Tibial nerve (tissue), 4 donors: Measurements from ENCODE around the gene STK33. TPM values are rescaled to one million over a fixed set of nuclear protein-coding genes. Genes with fewer than 3 reads are reported as not detected.

Source experiments
- DNase-seq, 2 donors: peaks; one replicate each; pipeline ENCODE4 v3.0.0-alpha.2; 2019; ENCODE audit warnings: low spot score in 2 of 2
- H3K27ac ChIP-seq, 4 donors: fragments of 200-600 bp; sonication (generic) in 3 of 4; one replicate each; pipeline ENCODE4 v1.5.1; 2017 to 2019; ENCODE audit warnings: mild to moderate bottlenecking in 1 of 4
- H3K27me3 ChIP-seq, 2 donors: fragments of 200-600 bp; sonication (generic) in 1 of 2; one replicate each; pipeline versions ENCODE4 v1.5.1 to v1.6.0; 2017 to 2019
- H3K36me3 ChIP-seq, 3 donors: fragments of 200-600 bp; sonication (generic); one replicate each; pipeline ENCODE4 v1.5.1; 2018 to 2019
- H3K4me1 ChIP-seq, 4 donors: fragments of 200-600 bp; sonication (generic) in 3 of 4; one replicate each; pipeline ENCODE4 v1.5.1; 2017 to 2019
- H3K4me3 ChIP-seq, 4 donors: fragments of 200-600 bp; sonication (generic) in 3 of 4; one replicate each; pipeline ENCODE4 v1.5.1; 2017 to 2019; ENCODE audit warnings: mild to moderate bottlenecking in 1 of 4, moderate library complexity in 1 of 4
- H3K9me3 ChIP-seq, 4 donors: fragments of 200-600 bp; sonication (generic) in 3 of 4; one replicate each; pipeline ENCODE4 v1.5.1; 2017 to 2019
- EP300 ChIP-seq, 2 donors: sonication (generic); formaldehyde crosslinking; IDR thresholded peaks; one replicate each; pipeline ENCODE4 v1.6.1; 2017; ENCODE audit warnings: antibody characterized with exemption in 2 of 2, mild to moderate bottlenecking in 1 of 2
- POLR2A ChIP-seq, 2 donors: fragments of 450-650 bp; IDR thresholded peaks; one replicate each; pipeline ENCODE4 v1.6.1; 2017; ENCODE audit warnings: antibody characterized with exemption in 2 of 2, mild to moderate bottlenecking in 2 of 2, moderate library complexity in 2 of 2
- WGBS, 2 donors: methylation state at CpG; one replicate each; pipeline ENCODE4 v1.1.5; 2018; 5-methylcytosine and 5-hydroxymethylcytosine counted together
- total RNA-seq, 4 donors: library from RNA; depleted of rRNA; stranded (reverse); fragments of >200 nt; gene quantifications; one replicate each; pipeline ENCODE4 v1.1.0, GENCODE V29; 2016
- TF ChIP-seq, protein P1 (sequence below), 5 experiments: fragments of 200-600 bp in 3 of 5; fragments of 450-650 bp in 2 of 5; sonication (generic) in 3 of 5; IDR thresholded peaks; one replicate each; pipeline ENCODE4 v1.5.1; 2016 to 2019; ENCODE audit warnings: antibody characterized with exemption in 5 of 5, mild to moderate bottlenecking in 3 of 5, moderate library complexity in 2 of 5

The STK33 gene
- total RNA-seq, 4 donors from 2014 or later = 3.6 to 6.8 (median 5.0) TPM

DNA sequence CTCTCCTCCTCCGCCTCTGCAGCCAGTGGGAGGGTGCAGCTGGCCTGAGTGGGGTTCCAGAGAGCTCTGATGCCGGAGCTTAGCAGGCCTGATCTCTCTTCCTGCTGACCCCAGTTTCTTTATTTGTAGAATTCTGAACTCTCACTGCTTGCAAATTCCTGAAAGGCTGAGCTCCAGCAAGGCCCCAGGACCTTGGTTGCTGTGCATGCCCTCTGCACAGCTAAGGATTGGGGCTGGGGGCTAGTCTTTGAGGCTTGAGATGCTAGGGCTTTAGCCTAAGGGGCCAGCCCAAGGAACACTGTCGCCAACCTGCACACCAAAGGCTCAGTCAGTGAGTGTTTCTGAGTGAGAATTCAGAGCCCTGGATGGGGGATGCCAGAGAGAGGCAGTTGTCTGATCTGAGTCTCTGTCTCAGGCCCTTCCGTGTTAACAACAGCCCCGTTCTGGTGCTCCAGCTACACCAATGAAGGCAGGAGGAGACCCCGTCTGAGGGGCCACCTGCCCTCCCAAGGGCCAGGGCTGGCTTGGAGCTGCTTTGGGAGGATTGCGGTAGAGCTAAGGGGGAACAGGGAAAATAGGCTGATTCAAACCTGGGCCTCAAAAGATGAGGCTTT lies 224.3 kb downstream of the STK33 start:
- no peak for TF ChIP-seq POLR2A (IDR thresholded peaks at IDR 0.05)
- no peak for TF ChIP-seq EP300 (IDR thresholded peaks at IDR 0.05)
- TF ChIP-seq, protein P1, sequence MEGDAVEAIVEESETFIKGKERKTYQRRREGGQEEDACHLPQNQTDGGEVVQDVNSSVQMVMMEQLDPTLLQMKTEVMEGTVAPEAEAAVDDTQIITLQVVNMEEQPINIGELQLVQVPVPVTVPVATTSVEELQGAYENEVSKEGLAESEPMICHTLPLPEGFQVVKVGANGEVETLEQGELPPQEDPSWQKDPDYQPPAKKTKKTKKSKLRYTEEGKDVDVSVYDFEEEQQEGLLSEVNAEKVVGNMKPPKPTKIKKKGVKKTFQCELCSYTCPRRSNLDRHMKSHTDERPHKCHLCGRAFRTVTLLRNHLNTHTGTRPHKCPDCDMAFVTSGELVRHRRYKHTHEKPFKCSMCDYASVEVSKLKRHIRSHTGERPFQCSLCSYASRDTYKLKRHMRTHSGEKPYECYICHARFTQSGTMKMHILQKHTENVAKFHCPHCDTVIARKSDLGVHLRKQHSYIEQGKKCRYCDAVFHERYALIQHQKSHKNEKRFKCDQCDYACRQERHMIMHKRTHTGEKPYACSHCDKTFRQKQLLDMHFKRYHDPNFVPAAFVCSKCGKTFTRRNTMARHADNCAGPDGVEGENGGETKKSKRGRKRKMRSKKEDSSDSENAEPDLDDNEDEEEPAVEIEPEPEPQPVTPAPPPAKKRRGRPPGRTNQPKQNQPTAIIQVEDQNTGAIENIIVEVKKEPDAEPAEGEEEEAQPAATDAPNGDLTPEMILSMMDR (IDR thresholded peaks at IDR 0.05) = no peak
- Histone ChIP-seq H3K36me3 (no peaks in the 10 kb centered on the region), H3K27ac (no peak overlapping the region), H3K9me3 (no peaks in the 10 kb centered on the region), H3K4me1 (no peaks in the 10 kb centered on the region), H3K4me3 (no peak overlapping the region), H3K27me3 (no peaks in the 10 kb centered on the region)
- DNase-seq = no peak
- WGBS, 2 donors = 83 to 85% methylated on average over 7 of the region's 7 CpGs

DNA sequence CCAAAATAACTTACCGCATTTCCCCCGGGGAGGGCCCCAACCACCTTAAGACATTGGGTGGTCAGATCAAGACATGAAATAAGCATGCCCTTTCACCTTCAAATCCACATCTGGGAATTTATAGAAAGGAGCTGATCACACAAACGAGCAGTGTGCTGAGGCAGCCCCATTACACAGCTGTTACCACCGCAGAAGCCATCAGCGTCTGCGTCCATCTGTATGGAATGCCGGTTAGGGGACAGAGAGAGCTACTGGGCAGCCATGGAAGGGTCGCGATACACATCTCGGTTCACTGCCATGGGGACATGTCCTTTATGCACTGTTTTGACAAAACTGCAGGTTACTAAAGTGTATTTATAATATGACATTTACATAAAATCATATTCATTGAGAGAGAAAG lies 225.3 kb downstream of the STK33 start:
- WGBS, 2 donors = 43 to 64% methylated on average over 10 of the region's 10 CpGs
- no peak for DNase-seq
- H3K27ac ChIP-seq = no peak overlapping the region

GRCh38 chr11:8368194-8368593 lies 225.8 kb downstream of the STK33 start:
- Histone ChIP-seq H3K4me3 (no peak overlapping the region), H3K9me3 (no peaks in the 10 kb centered on the region), H3K27me3 (no peaks in the 10 kb centered on the region), H3K4me1 (no peaks in the 10 kb centered on the region), H3K27ac (no peak overlapping the region), H3K36me3 (no peaks in the 10 kb centered on the region)
- WGBS, 2 donors = 52 to 53% methylated on average over 6 to 7 of the region's 7 CpGs
- no peak for DNase-seq
- TF ChIP-seq, protein P1 (IDR thresholded peaks at IDR 0.05) = no peak
- TF ChIP-seq POLR2A (IDR thresholded peaks at IDR 0.05) (no peak), EP300 (IDR thresholded peaks at IDR 0.05) (no peak)

More for the DNA sequence above, 225.3 kb downstream of the STK33 start:
- Histone ChIP-seq H3K4me1 (no peaks in the 10 kb centered on the region), H3K36me3 (no peaks in the 10 kb centered on the region), H3K4me3 (no peak overlapping the region), H3K9me3 (no peaks in the 10 kb centered on the region), H3K27me3 (no peaks in the 10 kb centered on the region)
- TF ChIP-seq, protein P1 (IDR thresholded peaks at IDR 0.05) = no peak
- TF ChIP-seq EP300 (IDR thresholded peaks at IDR 0.05) (no peak), POLR2A (IDR thresholded peaks at IDR 0.05) (no peak)

GRCh38 chr11:8366316-8366715 lies 227.7 kb downstream of the STK33 start:
- no peak for DNase-seq
- H3K9me3 ChIP-seq = no peaks in the 10 kb centered on the region
- H3K27ac ChIP-seq = no peak overlapping the region
- TF ChIP-seq EP300 (IDR thresholded peaks at IDR 0.05) (no peak), POLR2A (IDR thresholded peaks at IDR 0.05) (no peak)
- TF ChIP-seq, protein P1 (IDR thresholded peaks at IDR 0.05) = no peak
- no peak overlapping the region for H3K4me3 ChIP-seq
- WGBS, 2 donors = 79 to 82% methylated on average over 6 of the region's 6 CpGs
- H3K36me3 ChIP-seq = no peaks in the 10 kb centered on the region
- H3K27me3 ChIP-seq = no peaks in the 10 kb centered on the region
- no peaks in the 10 kb centered on the region for H3K4me1 ChIP-seq

DNA sequence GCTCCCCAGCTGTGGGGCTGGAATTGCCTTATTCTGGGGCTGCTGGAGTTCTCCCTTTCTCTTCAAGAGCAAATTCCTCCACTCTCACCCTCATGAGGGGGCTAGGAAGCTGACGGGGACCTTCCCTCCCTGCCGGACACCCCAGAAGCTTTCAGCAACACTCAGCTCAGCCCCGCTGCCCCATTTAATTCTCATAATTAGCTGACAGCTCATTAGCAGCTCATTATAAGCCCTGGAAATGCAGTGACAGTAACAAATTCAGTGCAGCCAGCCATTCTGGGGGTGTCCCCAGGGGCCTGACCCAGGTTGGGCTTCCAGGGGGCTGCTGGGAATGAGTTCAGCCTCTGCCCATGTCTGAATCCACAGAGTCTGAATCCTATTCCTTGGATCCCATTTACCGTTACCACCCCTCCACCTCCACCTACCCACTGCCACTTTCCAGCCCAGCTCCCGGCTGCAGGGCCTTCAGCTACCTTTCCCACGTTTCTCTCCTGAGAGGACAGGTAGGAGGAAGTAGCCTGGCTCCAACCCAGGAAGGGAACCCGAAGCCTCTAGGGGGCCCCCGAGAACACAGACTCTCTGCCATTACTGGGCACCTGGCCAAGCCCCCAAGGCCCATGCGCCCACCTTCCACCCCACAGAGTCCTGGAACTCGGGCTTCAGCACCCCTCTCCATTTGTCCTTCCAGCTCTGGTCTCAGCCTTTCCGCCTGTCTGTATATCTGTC lies 228.6 kb downstream of the STK33 start:
- TF ChIP-seq, protein P1 (IDR thresholded peaks at IDR 0.05) = no peak
- TF ChIP-seq EP300 (IDR thresholded peaks at IDR 0.05) (no peak), POLR2A (IDR thresholded peaks at IDR 0.05) (no peak)
- DNase-seq = no peak
- Histone ChIP-seq H3K4me3 (no peak overlapping the region), H3K4me1 (no peaks in the 10 kb centered on the region), H3K27ac (no peak overlapping the region), H3K27me3 (no peaks in the 10 kb centered on the region), H3K9me3 (no peaks in the 10 kb centered on the region), H3K36me3 (no peaks in the 10 kb centered on the region)
- 60 to 70% methylated on average over 11 of the region's 11 CpGs for WGBS, 2 donors
